Thyroid gland (tissue), 4 donors: ENCODE measurements around the gene TACR1. TPM values are rescaled to one million over a fixed set of nuclear protein-coding genes. Genes with fewer than 3 reads are reported as not detected.
"Not testable (repeated sequence)": the region's sequence is repeated elsewhere in the genome, so short reads cannot be mapped to it uniquely, and the experiment has no call there.

Experiments used
- DNase-seq, 2 donors: peaks; one replicate each; pipeline ENCODE4 v3.0.0-alpha.2; 2019
- H3K27ac ChIP-seq, 3 donors: fragments of 200-600 bp; sonication (generic); 1 replicate in 2 of 3; 2 replicates in 1 of 3; pipeline ENCODE4 v1.5.1; 2016 to 2019; ENCODE audit warnings: mild to moderate bottlenecking in 1 of 3, moderate library complexity in 1 of 3
- H3K27me3 ChIP-seq: fragments of 200-600 bp; sonication (generic); one replicate; pipeline ENCODE4 v1.5.1; 2019
- H3K36me3 ChIP-seq, 2 donors: fragments of 200-600 bp; sonication (generic); one replicate each; pipeline ENCODE4 v1.5.1; 2016 to 2019
- H3K4me1 ChIP-seq, 2 donors: fragments of 200-600 bp; sonication (generic); one replicate each; pipeline ENCODE4 v1.5.1; 2017 to 2019
- H3K4me3 ChIP-seq, 3 donors: fragments of 200-600 bp; sonication (generic); replicated peaks in 1 of 3; 1 replicate in 2 of 3; 2 replicates in 1 of 3; pipeline ENCODE4 v1.5.1; 2016; ENCODE audit warnings: mild to moderate bottlenecking in 1 of 3
- H3K9me3 ChIP-seq: fragments of 200-600 bp; sonication (generic); one replicate; pipeline ENCODE4 v1.5.1; 2017
- POLR2A ChIP-seq, 2 donors: fragments of 450-650 bp; IDR thresholded peaks; one replicate each; pipeline ENCODE4 v1.6.1; 2017; ENCODE audit warnings: antibody characterized with exemption in 2 of 2, mild to moderate bottlenecking in 2 of 2, moderate library complexity in 1 of 2
- WGBS, 2 donors: methylation state at CpG; one replicate each; pipeline ENCODE4 v1.1.5; 2017; 5-methylcytosine and 5-hydroxymethylcytosine counted together
- intact Hi-C: fragments of 100-400 bp; cut with DNase I; formaldehyde crosslinking; loops from one replicate; pipeline ENCODE4 v1.15.1; 2023
- total RNA-seq, 4 donors: library from RNA; depleted of rRNA; stranded (reverse); fragments of >200 nt; gene quantifications; one replicate each; pipeline ENCODE4 v1.2.3, GENCODE V29; 2016
- TF ChIP-seq, protein P1 (sequence below), 6 experiments: fragments of 200-600 bp in 3 of 6; fragments of 450-650 bp in 3 of 6; sonication (generic) in 3 of 6; IDR thresholded peaks; one replicate each; pipeline ENCODE4 v1.5.1; 2016 to 2019; ENCODE audit warnings: antibody characterized with exemption in 6 of 6, mild to moderate bottlenecking in 2 of 6, inconsistent platforms in 1 of 6, moderate library complexity in 1 of 6

Gene TACR1, protein sequence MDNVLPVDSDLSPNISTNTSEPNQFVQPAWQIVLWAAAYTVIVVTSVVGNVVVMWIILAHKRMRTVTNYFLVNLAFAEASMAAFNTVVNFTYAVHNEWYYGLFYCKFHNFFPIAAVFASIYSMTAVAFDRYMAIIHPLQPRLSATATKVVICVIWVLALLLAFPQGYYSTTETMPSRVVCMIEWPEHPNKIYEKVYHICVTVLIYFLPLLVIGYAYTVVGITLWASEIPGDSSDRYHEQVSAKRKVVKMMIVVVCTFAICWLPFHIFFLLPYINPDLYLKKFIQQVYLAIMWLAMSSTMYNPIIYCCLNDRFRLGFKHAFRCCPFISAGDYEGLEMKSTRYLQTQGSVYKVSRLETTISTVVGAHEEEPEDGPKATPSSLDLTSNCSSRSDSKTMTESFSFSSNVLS
- total RNA-seq = 1 to 10 TPM in 1 of 4 donors, under 1 TPM in 3; 0.24 to 2.7 (median 0.63) TPM

DNA sequence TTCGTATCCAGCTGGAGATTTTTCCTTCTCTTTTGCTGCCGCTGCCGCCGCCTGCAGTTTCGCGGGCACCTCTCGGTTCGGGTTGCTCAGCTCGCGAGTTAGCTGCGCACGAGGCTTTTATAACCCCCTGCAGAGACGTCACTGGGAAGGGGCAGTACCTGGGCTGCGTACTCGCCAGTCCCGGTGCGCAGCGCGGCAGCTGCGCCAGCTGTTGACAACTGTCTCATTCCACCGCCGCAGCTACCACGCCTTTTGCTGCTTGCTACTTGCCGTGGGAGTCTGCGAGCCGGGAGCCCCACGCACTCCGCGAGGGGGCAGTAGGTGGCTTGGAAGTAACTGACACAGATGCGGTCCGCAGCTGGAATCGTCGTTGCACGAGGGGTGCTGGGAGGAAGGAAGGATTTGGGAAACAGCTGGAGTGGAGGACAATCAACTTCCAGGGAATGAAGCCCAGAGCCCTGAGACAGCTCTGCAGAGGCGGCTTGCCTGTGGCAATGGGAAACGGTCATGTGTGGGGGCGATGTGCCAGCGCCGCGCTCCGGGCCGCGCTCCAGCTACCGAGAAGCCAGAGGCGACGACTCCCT, at the start of gene TACR1:
Gene TACR1 (minus strand): TSS at position 93 of the 584 bp plus-strand sequence. CDS start 586 bp downstream, outside the sequence.
- peak within 1 kb of the TSS in 1 of 3 donors; percentile 34 for H3K4me3 ChIP-seq
- intact Hi-C loops = no loop called here
- H3K9me3 ChIP-seq = no peaks in the 10 kb centered on the region
- H3K4me1 ChIP-seq = peaks cover 11 to 20% of the 10 kb centered on the region in 2 donors
- H3K27me3 ChIP-seq = no peaks in the 10 kb centered on the region
- no peaks in the 10 kb centered on the region for H3K36me3 ChIP-seq
- H3K27ac ChIP-seq = no peak within 1 kb of the TSS
- TF ChIP-seq, protein P1, sequence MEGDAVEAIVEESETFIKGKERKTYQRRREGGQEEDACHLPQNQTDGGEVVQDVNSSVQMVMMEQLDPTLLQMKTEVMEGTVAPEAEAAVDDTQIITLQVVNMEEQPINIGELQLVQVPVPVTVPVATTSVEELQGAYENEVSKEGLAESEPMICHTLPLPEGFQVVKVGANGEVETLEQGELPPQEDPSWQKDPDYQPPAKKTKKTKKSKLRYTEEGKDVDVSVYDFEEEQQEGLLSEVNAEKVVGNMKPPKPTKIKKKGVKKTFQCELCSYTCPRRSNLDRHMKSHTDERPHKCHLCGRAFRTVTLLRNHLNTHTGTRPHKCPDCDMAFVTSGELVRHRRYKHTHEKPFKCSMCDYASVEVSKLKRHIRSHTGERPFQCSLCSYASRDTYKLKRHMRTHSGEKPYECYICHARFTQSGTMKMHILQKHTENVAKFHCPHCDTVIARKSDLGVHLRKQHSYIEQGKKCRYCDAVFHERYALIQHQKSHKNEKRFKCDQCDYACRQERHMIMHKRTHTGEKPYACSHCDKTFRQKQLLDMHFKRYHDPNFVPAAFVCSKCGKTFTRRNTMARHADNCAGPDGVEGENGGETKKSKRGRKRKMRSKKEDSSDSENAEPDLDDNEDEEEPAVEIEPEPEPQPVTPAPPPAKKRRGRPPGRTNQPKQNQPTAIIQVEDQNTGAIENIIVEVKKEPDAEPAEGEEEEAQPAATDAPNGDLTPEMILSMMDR (IDR thresholded peaks at IDR 0.05) = peak in 2 of 6 experiments; percentile 14 to 48
- no peak for TF ChIP-seq POLR2A (IDR thresholded peaks at IDR 0.05)
- WGBS, 2 donors = 1 to 3% methylated on average over 36 to 38 of the region's 46 CpGs
- peak; percentile 50 to 61 for DNase-seq

DNA sequence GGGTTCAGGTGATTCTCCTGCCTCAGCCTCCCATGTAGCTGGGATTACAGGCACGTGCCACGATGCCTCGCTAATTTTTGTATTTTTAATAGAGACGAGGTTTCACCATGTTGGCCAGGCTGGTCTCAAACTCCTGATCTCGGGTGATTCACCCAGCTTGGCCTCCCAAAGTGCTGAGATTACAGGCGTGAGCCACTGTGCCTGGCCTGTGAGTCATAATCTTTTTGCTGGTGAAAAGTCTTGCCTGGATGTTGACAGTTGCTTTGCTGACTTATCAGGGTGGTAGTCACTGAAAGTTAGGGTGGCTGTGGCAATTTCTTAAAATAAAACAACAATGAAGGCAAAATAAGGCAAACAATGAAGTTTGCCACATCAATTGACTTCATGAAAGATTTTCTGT, 49.3 kb upstream of the TACR1 start:
- intact Hi-C loops, H3K36me3 ChIP-seq, H3K4me3 ChIP-seq, H3K4me1 ChIP-seq, H3K9me3 ChIP-seq, DNase-seq, H3K27me3 ChIP-seq, H3K27ac ChIP-seq: not testable (repeated sequence)
- WGBS, 2 donors = 96% methylated on average over 6 of the region's 6 CpGs

DNA sequence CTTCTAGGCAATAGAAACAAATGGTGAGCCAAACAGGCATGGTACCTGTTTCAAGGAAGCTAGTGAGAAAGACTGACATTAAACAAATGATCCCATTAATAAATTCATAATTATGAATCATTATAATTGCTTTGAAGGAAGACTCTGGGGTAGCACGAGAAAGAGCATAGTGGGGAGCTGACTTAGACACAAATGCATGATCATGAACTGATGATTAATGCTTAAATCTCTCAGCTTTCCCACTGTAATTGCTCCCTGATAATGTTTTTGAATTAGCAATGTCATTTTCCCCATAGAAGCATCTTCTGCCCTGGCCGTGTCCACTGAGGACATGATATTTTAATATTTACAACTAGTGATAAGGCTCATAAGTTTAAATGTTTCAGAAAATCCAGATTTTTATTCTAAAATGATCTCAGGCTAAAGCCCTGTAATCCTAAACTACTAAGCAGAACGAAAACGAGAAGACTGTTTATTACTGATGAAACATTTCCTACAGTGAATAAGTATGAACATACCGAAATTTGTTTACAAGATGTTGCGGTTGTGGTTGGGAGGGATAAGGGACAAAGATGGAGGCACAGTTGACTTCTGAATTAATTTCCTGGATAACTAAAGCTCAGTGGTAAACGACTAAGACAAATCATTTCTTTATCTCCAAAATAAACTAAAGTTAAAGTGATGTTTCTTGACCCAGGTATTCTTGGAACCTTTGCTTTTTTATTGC, 47.3 kb upstream of the TACR1 start:
- TF ChIP-seq POLR2A (IDR thresholded peaks at IDR 0.05) = no peak
- TF ChIP-seq, protein P1 (IDR thresholded peaks at IDR 0.05) = no peak
- no peak overlapping the region for H3K4me3 ChIP-seq
- no peak overlapping the region for H3K27ac ChIP-seq
- H3K36me3 ChIP-seq = no peaks in the 10 kb centered on the region
- no peaks in the 10 kb centered on the region for H3K4me1 ChIP-seq
- H3K27me3 ChIP-seq = no peaks in the 10 kb centered on the region
- 88% methylated on average over 7 of the region's 7 CpGs for WGBS, 2 donors
- DNase-seq = no peak
- intact Hi-C loops = no loop called here
- no peaks in the 10 kb centered on the region for H3K9me3 ChIP-seq

DNA sequence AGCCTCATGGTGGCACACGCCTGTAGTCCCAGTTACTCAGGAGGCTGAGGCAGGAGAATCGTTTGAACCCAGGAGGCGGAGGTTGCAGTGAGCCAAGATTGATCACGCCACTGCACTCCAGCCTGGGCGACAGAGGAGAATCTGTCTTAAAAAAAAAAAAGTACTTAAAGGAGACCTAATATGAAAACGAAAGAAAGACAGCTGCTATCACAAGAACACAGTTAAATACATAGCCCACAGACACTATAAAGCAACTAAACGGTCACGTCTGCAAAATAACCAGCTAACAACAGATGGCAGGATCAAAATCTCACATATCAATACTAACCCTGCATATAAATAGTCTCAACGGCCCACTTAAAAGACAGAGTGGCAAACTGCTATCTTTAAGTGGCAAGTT, 43.9 kb upstream of the TACR1 start:
- no peak overlapping the region for H3K4me3 ChIP-seq
- no peaks in the 10 kb centered on the region for H3K36me3 ChIP-seq
- no peaks in the 10 kb centered on the region for H3K9me3 ChIP-seq
- intact Hi-C loops = no loop called here
- no peak overlapping the region for H3K27ac ChIP-seq
- 89 to 90% methylated on average over 9 of the region's 9 CpGs for WGBS, 2 donors
- TF ChIP-seq, protein P1 (IDR thresholded peaks at IDR 0.05) = no peak
- TF ChIP-seq POLR2A (IDR thresholded peaks at IDR 0.05) = no peak
- DNase-seq = no peak
- H3K4me1 ChIP-seq = no peaks in the 10 kb centered on the region
- no peaks in the 10 kb centered on the region for H3K27me3 ChIP-seq

DNA sequence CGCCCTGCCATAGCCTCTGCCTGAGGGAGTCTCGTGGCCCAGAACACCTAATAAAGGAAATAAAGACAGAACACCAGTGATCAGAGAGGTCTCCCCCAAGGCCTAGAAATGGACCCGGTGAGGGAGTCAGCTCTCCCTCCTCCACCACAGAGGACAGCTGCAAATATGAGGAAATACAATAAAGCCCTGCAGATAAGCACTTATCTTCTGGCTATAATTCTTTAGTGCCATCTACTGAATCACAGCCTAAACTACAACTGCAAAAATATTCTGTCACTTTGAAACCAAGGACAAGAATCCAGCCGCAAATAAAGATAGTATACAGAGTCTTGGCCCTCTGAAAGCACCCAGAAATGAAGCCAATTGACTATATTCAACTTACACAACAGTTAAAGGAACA, 42.4 kb upstream of the TACR1 start:
- H3K4me1 ChIP-seq = no peaks in the 10 kb centered on the region
- no peaks in the 10 kb centered on the region for H3K36me3 ChIP-seq
- intact Hi-C loops = no loop called here
- DNase-seq = no peak
- 87 to 97% methylated on average over 4 of the region's 4 CpGs for WGBS, 2 donors
- TF ChIP-seq POLR2A (IDR thresholded peaks at IDR 0.05) = no peak
- TF ChIP-seq, protein P1 (IDR thresholded peaks at IDR 0.05) = no peak
- no peaks in the 10 kb centered on the region for H3K9me3 ChIP-seq
- no peak overlapping the region for H3K27ac ChIP-seq
- no peak overlapping the region for H3K4me3 ChIP-seq
- no peaks in the 10 kb centered on the region for H3K27me3 ChIP-seq
